Measurements from ENCODE around the gene ECM2.

The ECM2 gene

DNA sequence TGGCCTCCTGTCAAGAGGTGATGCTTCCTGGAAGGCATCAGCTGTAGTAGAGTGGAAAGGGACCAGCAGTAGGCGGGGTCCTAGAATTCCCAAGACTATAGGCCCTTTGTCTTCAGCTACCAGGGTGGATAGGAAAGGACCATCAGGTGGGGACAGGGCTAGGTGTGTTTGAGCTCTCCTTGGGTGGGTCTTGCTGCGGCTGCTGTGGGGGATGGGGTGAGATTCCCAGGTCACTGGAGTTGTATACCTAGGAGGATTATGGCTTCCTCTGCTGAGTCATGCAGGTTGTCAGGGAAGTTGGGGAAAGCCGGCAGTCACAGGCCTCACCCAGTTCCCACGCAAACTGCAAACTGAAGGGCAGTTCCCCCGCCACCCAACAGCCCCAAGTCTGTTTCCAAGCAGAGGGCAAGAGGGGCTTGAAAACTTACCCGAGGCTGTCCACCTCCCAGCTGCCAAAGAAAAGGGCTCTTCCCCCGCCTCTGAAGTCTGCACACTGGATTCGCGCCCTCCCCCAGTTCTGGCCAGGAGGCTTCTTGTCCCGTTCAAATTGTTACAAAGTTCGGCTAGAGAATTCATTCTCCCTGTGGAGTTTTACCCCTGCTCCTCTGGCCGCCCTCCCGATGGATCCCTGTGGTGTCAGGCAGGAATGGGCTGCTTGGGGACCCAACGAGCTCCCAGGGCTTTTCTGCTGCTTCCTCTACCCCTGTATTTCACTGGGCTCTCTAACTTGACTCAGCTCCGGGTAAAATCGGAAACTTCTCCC, 23.0 kb upstream of the ECM2 start:
- H3K4me3 ChIP-seq (ENCODE audit: low read depth, low read length) = no peak overlapping the region
- H3K9ac ChIP-seq (ENCODE audit: low read depth, low read length) = no peak overlapping the region
- 0 out of 2 replicates have a peak, but pooled peaks cover 3% of the 10 kb centered on the region for H3K4me1 ChIP-seq (ENCODE audit: control insufficient read depth, insufficient read depth, low read length)
- no peaks in the 10 kb centered on the region for H3K9me3 ChIP-seq (ENCODE audit: control insufficient read depth, insufficient read depth, low read length)
- H3K27me3 ChIP-seq (ENCODE audit: control insufficient read depth, insufficient read depth, low read length) = no peaks in the 10 kb centered on the region
- no peak overlapping the region for H3K27ac ChIP-seq (ENCODE audit: low read depth, low read length)
- H3K36me3 ChIP-seq (ENCODE audit: control insufficient read depth, insufficient read depth, low read length) = no peaks in the 10 kb centered on the region

DNA sequence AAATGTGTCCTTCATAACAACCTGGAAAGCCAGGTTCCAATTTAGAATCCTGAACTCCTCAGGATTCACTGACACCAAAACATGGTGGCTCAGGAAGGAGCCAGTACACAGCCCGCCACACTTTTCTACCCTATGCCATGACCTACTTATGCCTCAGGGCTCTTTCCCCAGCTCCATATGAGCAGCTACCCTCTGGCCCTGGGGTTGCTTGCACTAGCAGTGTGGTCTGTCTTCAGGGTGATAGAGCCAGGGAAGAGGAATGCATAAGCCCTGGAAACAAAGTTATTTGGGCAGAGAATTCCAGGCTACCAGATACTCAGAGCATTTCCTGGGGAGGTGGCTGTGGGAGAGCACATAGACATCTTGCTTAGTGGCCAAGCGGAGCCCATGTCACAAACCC, 15.0 kb upstream of the ECM2 start:
- Histone ChIP-seq H3K9me3 (ENCODE audit: control insufficient read depth, insufficient read depth, low read length) (no peaks in the 10 kb centered on the region), H3K9ac (ENCODE audit: low read depth, low read length) (no peak overlapping the region), H3K36me3 (ENCODE audit: control insufficient read depth, insufficient read depth, low read length) (no peaks in the 10 kb centered on the region), H3K4me3 (ENCODE audit: low read depth, low read length) (no peak overlapping the region), H3K27me3 (ENCODE audit: control insufficient read depth, insufficient read depth, low read length) (no peaks in the 10 kb centered on the region), H3K27ac (ENCODE audit: low read depth, low read length) (no peak overlapping the region), H3K4me1 (ENCODE audit: control insufficient read depth, insufficient read depth, low read length) (no peaks in the 10 kb centered on the region)

DNA sequence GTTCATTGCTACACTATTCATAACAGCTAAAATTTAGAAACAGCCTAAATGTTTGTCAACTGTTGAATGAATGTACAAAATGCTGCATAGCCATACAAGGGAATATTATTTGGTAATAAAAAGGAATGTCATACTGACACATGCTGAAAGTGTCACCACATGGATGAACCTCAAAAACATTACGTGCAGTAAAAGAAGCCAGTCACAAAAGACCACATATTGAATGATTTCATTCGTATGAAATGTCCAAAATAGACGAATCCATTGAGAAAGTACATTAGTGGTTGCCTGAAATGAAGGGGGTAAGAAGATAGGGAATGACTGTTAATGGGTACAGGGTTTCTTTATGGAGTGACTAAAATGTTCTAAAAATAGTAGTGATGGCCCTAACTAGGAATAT, 11.6 kb upstream of the ECM2 start:
- Histone ChIP-seq H3K9me3 (ENCODE audit: control insufficient read depth, insufficient read depth, low read length) (no peaks in the 10 kb centered on the region), H3K27me3 (ENCODE audit: control insufficient read depth, insufficient read depth, low read length) (no peaks in the 10 kb centered on the region), H3K9ac (ENCODE audit: low read depth, low read length) (no peak overlapping the region), H3K4me3 (ENCODE audit: low read depth, low read length) (no peak overlapping the region), H3K27ac (ENCODE audit: low read depth, low read length) (no peak overlapping the region), H3K36me3 (ENCODE audit: control insufficient read depth, insufficient read depth, low read length) (no peaks in the 10 kb centered on the region), H3K4me1 (ENCODE audit: control insufficient read depth, insufficient read depth, low read length) (no peaks in the 10 kb centered on the region)

DNA sequence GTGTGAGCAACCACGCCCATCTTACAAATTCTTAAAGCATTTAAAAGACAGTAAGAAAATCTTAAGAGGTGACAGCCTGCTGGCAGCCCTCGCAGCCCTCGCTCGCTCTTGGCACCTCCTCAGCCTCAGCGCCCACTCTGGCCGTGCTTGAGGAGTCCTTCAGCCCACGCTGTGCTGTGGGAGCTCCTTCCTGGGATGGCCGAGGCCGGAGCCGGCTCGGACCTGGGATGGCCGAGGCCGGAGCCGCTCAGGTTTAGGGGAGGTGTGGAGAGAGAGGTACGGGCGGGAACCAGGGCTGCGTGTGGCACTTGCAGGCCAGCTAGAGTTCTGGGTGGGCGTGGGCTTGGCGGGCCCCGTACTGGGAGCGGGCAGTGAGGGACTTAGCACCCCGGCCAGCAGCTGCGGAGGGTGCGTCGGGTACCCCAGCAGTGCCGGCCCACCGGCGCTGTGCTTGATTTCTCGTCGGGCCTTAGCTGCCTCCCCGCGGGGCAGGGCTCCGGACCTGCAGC, 9.3 kb upstream of the ECM2 start:
- Histone ChIP-seq H3K4me3 (ENCODE audit: low read depth, low read length) (no peak overlapping the region), H3K9me3 (ENCODE audit: control insufficient read depth, insufficient read depth, low read length) (no peaks in the 10 kb centered on the region), H3K27me3 (ENCODE audit: control insufficient read depth, insufficient read depth, low read length) (no peaks in the 10 kb centered on the region), H3K36me3 (ENCODE audit: control insufficient read depth, insufficient read depth, low read length) (no peaks in the 10 kb centered on the region), H3K9ac (ENCODE audit: low read depth, low read length) (no peak overlapping the region), H3K4me1 (ENCODE audit: control insufficient read depth, insufficient read depth, low read length) (no peaks in the 10 kb centered on the region), H3K27ac (ENCODE audit: low read depth, low read length) (no peak overlapping the region)

DNA sequence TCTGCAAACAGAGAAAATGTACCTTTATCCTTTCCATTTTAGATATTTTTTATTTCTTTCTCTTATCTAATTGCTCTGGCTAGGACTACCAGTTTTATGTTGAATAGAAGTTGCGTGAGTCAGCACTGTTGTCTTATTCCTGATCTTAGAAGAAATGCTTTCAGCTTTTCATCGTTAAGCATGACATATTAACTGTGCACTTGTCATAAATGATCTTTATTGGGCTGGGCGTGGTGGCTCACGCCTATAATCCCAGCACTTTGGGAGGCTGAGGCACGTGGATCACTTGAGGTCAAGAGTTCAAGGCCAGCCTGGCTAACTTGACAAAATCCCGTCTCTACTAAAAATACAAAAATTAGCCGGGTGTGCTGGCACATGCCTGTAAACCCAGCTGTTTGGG, 8.2 kb upstream of the ECM2 start:
- Histone ChIP-seq H3K27ac (ENCODE audit: low read depth, low read length) (no peak overlapping the region), H3K9ac (ENCODE audit: low read depth, low read length) (no peak overlapping the region), H3K4me1 (ENCODE audit: control insufficient read depth, insufficient read depth, low read length) (no peaks in the 10 kb centered on the region), H3K9me3 (ENCODE audit: control insufficient read depth, insufficient read depth, low read length) (no peaks in the 10 kb centered on the region), H3K36me3 (ENCODE audit: control insufficient read depth, insufficient read depth, low read length) (no peaks in the 10 kb centered on the region), H3K27me3 (ENCODE audit: control insufficient read depth, insufficient read depth, low read length) (no peaks in the 10 kb centered on the region), H3K4me3 (ENCODE audit: low read depth, low read length) (no peak overlapping the region)

DNA sequence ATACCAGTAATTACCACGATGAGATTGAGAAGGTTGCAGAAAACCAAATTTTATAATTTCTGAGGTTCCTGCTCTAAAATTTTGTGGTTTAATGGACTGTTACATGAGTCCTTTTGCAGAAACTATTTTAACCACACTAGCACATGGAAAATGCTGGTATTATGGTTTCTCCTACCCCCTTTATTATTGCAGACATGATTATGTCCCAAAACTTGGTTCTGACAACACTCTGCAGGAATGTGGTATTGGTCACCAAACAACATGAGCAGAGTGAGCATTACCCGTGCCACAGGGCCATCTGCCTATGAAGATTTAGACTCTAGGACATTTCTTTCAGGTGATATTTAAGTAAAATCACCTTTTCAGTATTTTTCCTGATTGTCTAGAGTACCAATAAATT, 2.8 kb upstream of the ECM2 start:
- Histone ChIP-seq H3K9ac (ENCODE audit: low read depth, low read length) (no peak overlapping the region), H3K4me1 (ENCODE audit: control insufficient read depth, insufficient read depth, low read length) (peaks cover 9% of the 10 kb centered on the region; the same call in 1 of the 2 replicates), H3K9me3 (ENCODE audit: control insufficient read depth, insufficient read depth, low read length) (no peaks in the 10 kb centered on the region), H3K27ac (ENCODE audit: low read depth, low read length) (no peak overlapping the region), H3K4me3 (ENCODE audit: low read depth, low read length) (no peak overlapping the region), H3K36me3 (ENCODE audit: control insufficient read depth, insufficient read depth, low read length) (no peaks in the 10 kb centered on the region), H3K27me3 (ENCODE audit: control insufficient read depth, insufficient read depth, low read length) (no peaks in the 10 kb centered on the region)

DNA sequence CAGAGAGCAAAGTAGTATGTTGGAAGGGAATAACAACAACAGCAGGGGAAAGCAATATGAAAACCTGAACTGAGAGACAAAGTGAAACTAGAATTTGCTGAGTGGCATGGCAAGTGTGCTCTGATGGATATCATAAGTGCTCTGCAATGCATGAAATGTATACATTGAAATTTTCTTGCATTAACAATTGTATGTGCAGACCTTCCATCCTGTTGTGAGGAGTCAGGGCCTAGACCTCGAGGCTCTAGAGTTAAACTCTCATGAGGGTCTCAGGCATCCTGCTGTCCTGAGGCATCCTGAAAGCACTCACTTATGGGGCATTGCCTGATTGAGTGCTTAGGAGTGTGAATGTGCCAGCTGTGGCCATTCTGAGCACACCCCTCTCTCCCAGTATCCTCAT, 1.1 kb downstream of the ECM2 start:
- H3K9ac ChIP-seq (ENCODE audit: low read depth, low read length) = no peak overlapping the region
- no peaks in the 10 kb centered on the region for H3K9me3 ChIP-seq (ENCODE audit: control insufficient read depth, insufficient read depth, low read length)
- H3K27me3 ChIP-seq (ENCODE audit: control insufficient read depth, insufficient read depth, low read length) = no peaks in the 10 kb centered on the region
- no peaks in the 10 kb centered on the region for H3K36me3 ChIP-seq (ENCODE audit: control insufficient read depth, insufficient read depth, low read length)
- peaks cover 9% of the 10 kb centered on the region; the same call in 1 of the 2 replicates for H3K4me1 ChIP-seq (ENCODE audit: control insufficient read depth, insufficient read depth, low read length)
- H3K27ac ChIP-seq (ENCODE audit: low read depth, low read length) = no peak overlapping the region
- H3K4me3 ChIP-seq (ENCODE audit: low read depth, low read length) = no peak overlapping the region

DNA sequence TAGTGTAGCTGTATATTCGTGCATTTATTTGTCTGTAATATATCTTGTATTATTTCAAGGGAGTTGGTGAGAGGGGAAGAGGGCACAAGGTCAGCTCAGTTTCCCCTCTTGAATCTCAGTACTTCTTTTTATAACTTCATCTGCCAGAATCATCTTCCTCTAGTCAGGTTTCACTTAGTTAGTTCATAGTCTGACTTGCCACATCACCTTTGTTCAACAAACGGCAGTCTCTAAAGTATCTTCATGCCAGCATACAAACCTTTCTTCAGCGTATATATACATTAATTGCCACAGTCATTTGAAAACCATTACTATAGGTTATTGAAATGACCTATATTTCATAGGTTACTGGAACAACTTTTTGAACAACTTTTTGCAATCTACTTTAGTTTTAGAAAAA, 1.6 kb downstream of the ECM2 start:
- H3K27ac ChIP-seq (ENCODE audit: low read depth, low read length) = no peak overlapping the region
- no peaks in the 10 kb centered on the region for H3K9me3 ChIP-seq (ENCODE audit: control insufficient read depth, insufficient read depth, low read length)
- peaks cover 9% of the 10 kb centered on the region; the same call in 1 of the 2 replicates for H3K4me1 ChIP-seq (ENCODE audit: control insufficient read depth, insufficient read depth, low read length)

DNA sequence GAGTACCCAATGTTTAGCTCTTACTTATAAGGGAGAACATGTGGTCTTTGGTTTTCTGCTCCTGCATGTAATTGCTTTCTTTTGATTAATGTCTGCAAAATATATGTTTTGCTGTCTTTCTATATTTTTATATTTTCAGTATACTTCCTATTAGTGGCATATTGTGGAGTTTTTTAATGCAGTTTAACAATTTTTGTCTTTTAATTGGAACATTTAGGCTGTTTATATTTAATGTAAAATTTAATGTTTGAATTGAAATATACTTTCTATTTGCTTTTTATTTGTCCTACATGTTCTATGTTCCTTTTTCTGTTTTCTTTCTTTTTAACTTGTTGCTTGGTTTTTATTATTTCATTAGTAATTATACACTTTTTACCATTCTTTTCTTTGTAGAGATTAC, 4.9 kb downstream of the ECM2 start:
- peaks cover 1% of the 10 kb centered on the region; the same call in 1 of the 2 replicates for H3K4me1 ChIP-seq (ENCODE audit: control insufficient read depth, insufficient read depth, low read length)
- H3K27ac ChIP-seq (ENCODE audit: low read depth, low read length) = no peak overlapping the region
- no peaks in the 10 kb centered on the region for H3K27me3 ChIP-seq (ENCODE audit: control insufficient read depth, insufficient read depth, low read length)
- H3K9ac ChIP-seq (ENCODE audit: low read depth, low read length) = no peak overlapping the region
- H3K4me3 ChIP-seq (ENCODE audit: low read depth, low read length) = no peak overlapping the region
- H3K9me3 ChIP-seq (ENCODE audit: control insufficient read depth, insufficient read depth, low read length) = no peaks in the 10 kb centered on the region
- no peaks in the 10 kb centered on the region for H3K36me3 ChIP-seq (ENCODE audit: control insufficient read depth, insufficient read depth, low read length)

More for the DNA sequence above, 1.6 kb downstream of the ECM2 start:
- no peaks in the 10 kb centered on the region for H3K36me3 ChIP-seq (ENCODE audit: control insufficient read depth, insufficient read depth, low read length)
- H3K9ac ChIP-seq (ENCODE audit: low read depth, low read length) = no peak overlapping the region
- no peak overlapping the region for H3K4me3 ChIP-seq (ENCODE audit: low read depth, low read length)
- H3K27me3 ChIP-seq (ENCODE audit: control insufficient read depth, insufficient read depth, low read length) = no peaks in the 10 kb centered on the region

DNA sequence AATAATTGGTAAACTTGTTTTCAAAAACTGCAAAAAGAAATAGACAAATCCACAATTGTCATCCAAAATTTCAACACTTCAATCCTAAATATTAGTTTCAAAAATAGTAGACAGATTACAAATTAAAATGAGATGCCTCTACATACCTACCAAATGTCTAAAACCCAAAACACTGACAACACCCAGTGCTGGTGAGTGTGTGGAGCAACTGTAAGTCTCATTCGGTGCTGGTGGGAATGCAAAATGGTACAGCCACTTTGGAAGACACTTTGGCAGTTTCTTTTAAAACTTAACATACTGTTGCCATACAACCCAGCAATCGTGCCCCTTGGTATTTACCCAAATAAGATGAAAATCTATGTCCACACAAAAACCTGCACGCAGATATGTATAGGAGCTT, 6.7 kb downstream of the ECM2 start:
- no peaks in the 10 kb centered on the region for H3K36me3 ChIP-seq (ENCODE audit: control insufficient read depth, insufficient read depth, low read length)
- no peaks in the 10 kb centered on the region for H3K4me1 ChIP-seq (ENCODE audit: control insufficient read depth, insufficient read depth, low read length)
- H3K27ac ChIP-seq (ENCODE audit: low read depth, low read length) = no peak overlapping the region
- no peaks in the 10 kb centered on the region for H3K27me3 ChIP-seq (ENCODE audit: control insufficient read depth, insufficient read depth, low read length)
- no peak overlapping the region for H3K4me3 ChIP-seq (ENCODE audit: low read depth, low read length)
- H3K9me3 ChIP-seq (ENCODE audit: control insufficient read depth, insufficient read depth, low read length) = no peaks in the 10 kb centered on the region
- H3K9ac ChIP-seq (ENCODE audit: low read depth, low read length) = no peak overlapping the region

DNA sequence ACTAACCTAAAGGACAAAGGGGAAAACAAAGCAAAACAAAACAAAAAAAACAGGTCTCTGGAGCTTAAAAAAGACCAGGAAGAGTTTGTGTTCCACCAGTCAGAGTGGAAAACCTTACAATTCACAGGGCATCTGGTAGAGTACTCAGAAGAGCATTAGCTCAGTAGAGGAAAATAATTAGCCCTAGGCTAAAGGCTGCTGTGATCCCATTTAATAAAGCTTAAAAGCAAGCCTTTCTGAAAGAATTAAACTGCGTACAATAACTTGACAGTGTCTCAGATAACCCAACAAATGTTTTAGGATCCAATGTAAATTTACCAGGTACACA, 7.3 kb downstream of the ECM2 start:
- no peaks in the 10 kb centered on the region for H3K27me3 ChIP-seq (ENCODE audit: control insufficient read depth, insufficient read depth, low read length)
- H3K36me3 ChIP-seq (ENCODE audit: control insufficient read depth, insufficient read depth, low read length) = no peaks in the 10 kb centered on the region
- no peak overlapping the region for H3K4me3 ChIP-seq (ENCODE audit: low read depth, low read length)
- H3K27ac ChIP-seq (ENCODE audit: low read depth, low read length) = no peak overlapping the region
- no peak overlapping the region; the same call in 1 of the 2 replicates for H3K9ac ChIP-seq (ENCODE audit: low read depth, low read length)
- H3K9me3 ChIP-seq (ENCODE audit: control insufficient read depth, insufficient read depth, low read length) = no peaks in the 10 kb centered on the region
- no peaks in the 10 kb centered on the region for H3K4me1 ChIP-seq (ENCODE audit: control insufficient read depth, insufficient read depth, low read length)

Data from HUES48 (cell line).